ENCODE measurements around the gene VWA3B. TPM values are rescaled to one million over a fixed set of nuclear protein-coding genes. Genes with fewer than 3 reads are reported as not detected.

Gene VWA3B
- total RNA-seq, 1 experiment from 2014 or later, result not detected

DNA sequence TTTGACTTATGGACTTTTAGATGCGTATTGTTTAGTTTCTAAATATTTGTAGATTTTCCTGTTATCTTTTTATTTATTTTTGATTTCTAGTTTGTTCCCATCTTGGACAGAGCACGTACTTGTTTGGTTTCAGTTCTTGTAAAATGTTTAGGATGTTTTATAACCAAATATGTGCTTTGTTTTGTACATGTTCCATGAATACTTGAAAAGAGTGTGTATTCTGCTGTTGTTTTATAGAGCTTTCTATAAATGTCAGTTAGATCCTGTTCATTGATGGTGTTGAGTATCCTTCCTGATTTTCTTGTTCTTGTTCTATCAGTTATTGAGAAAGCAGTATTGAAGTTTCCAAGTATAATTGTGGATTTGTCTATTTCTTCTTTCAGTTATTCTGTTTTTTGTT is 21.1 kb downstream of the VWA3B start:
- intact Hi-C loops (cut with micrococcal nuclease; ENCODE audit: unreplicated experiment), result no loop called here
- CTCF ChIA-PET, result no interaction called here

DNA sequence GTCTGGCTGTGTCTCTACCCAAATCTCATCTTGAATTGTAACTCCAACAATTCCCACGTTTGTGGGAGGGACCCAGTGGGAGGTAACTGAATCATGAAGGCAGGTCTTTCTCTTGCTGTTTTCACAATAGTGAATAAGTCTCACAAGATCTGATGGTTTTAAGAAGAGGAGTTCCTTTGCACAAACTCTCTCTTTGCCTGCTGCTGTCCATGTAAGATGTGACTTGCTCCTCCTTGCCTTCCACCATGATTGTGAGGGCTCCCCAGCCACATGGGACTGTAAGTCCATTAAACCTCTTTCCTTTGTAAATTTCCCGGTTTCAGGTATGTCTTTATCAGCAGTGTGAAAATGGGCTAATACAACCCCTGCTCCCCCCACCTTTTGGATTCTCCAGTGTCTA is 23.8 kb downstream of the VWA3B start:
- Histone ChIP-seq H3K27ac (ENCODE audit: low read depth, low read length, poor library complexity, severe bottlenecking) (no peak overlapping the region), H3K9me3 (ENCODE audit: low read depth, low read length, poor library complexity, severe bottlenecking) (peaks cover 3% of the 10 kb centered on the region), H3K36me3 (ENCODE audit: insufficient read depth, low read length, poor library complexity, severe bottlenecking) (no peaks in the 10 kb centered on the region), H3K4me1 (ENCODE audit: insufficient read depth, low read length, poor library complexity, severe bottlenecking) (no peaks in the 10 kb centered on the region), H3K27me3 (replicated peaks; ENCODE audit: insufficient read depth, low read depth, low read length, poor library complexity) (peaks cover 28% of the 10 kb centered on the region), H3K4me3 (ENCODE audit: low read depth, low read length, poor library complexity, severe bottlenecking) (no peak overlapping the region)
- ChIA-PET POLR2A (ENCODE audit: low non-redundant PET) (no interaction called here), CTCF (no interaction called here)
- BruUV-seq (replicated peaks), result no TSS peak
- intact Hi-C loops (cut with micrococcal nuclease; ENCODE audit: unreplicated experiment), result no loop called here
- TF ChIP-seq CTCF (conservative IDR thresholded peaks at IDR 0.05; ENCODE audit: low read depth, low read length) (no peak), EZH2 (IDR thresholded peaks at IDR 0.05; ENCODE audit: borderline replicate concordance, low read depth, low read length, poor library complexity, severe bottlenecking) (no peak)
- no peak for DNase-seq (ENCODE audit: low spot score)

More for the DNA sequence above, 21.1 kb downstream of the VWA3B start:
- no TSS peak for BruUV-seq (replicated peaks)
- Histone ChIP-seq H3K27me3 (replicated peaks; ENCODE audit: insufficient read depth, low read depth, low read length, poor library complexity) (peaks cover 22% of the 10 kb centered on the region), H3K9me3 (ENCODE audit: low read depth, low read length, poor library complexity, severe bottlenecking) (peaks cover 3% of the 10 kb centered on the region), H3K4me1 (ENCODE audit: insufficient read depth, low read length, poor library complexity, severe bottlenecking) (no peaks in the 10 kb centered on the region), H3K4me3 (ENCODE audit: low read depth, low read length, poor library complexity, severe bottlenecking) (no peak overlapping the region), H3K27ac (ENCODE audit: low read depth, low read length, poor library complexity, severe bottlenecking) (no peak overlapping the region), H3K36me3 (ENCODE audit: insufficient read depth, low read length, poor library complexity, severe bottlenecking) (no peaks in the 10 kb centered on the region)
- TF ChIP-seq EZH2 (IDR thresholded peaks at IDR 0.05; ENCODE audit: borderline replicate concordance, low read depth, low read length, poor library complexity, severe bottlenecking) (no peak), CTCF (conservative IDR thresholded peaks at IDR 0.05; ENCODE audit: low read depth, low read length) (no peak)
- POLR2A ChIA-PET (ENCODE audit: low non-redundant PET), result no interaction called here
- no peak for DNase-seq (ENCODE audit: low spot score)

- H3K4me3 ChIP-seq (ENCODE audit: low read depth, low read length, poor library complexity, severe bottlenecking), result no peak overlapping the region
- ChIA-PET CTCF (no interaction called here), POLR2A (ENCODE audit: low non-redundant PET) (no interaction called here)
- H3K27me3 ChIP-seq (replicated peaks; ENCODE audit: insufficient read depth, low read depth, low read length, poor library complexity), result peaks cover 21% of the 10 kb centered on the region
- no peak for DNase-seq (ENCODE audit: low spot score)
- H3K9me3 ChIP-seq (ENCODE audit: low read depth, low read length, poor library complexity, severe bottlenecking), result peaks cover 3% of the 10 kb centered on the region
- H3K27ac ChIP-seq (ENCODE audit: low read depth, low read length, poor library complexity, severe bottlenecking), result no peak overlapping the region
- intact Hi-C loops (cut with micrococcal nuclease; ENCODE audit: unreplicated experiment), result no loop called here
- H3K4me1 ChIP-seq (ENCODE audit: insufficient read depth, low read length, poor library complexity, severe bottlenecking), result no peaks in the 10 kb centered on the region
- TF ChIP-seq CTCF (conservative IDR thresholded peaks at IDR 0.05; ENCODE audit: low read depth, low read length), result no peak
- no peak for TF ChIP-seq EZH2 (IDR thresholded peaks at IDR 0.05; ENCODE audit: borderline replicate concordance, low read depth, low read length, poor library complexity, severe bottlenecking)
- no peaks in the 10 kb centered on the region for H3K36me3 ChIP-seq (ENCODE audit: insufficient read depth, low read length, poor library complexity, severe bottlenecking)
- no TSS peak for BruUV-seq (replicated peaks)
These were observed 27.8 kb downstream of the VWA3B start for GRCh38 chr2:98114643-98115330.

All from A673 (cell line).